ENCODE data around the gene CCDC78. TPM values are rescaled to one million over a fixed set of nuclear protein-coding genes. Genes with fewer than 3 reads are reported as not detected.
A peak's percentile ranks its signal among the peaks of the same experiment; 100 is the strongest.

CCDC78 gene
- total RNA-seq, 1 experiment from 2014 or later: 3.5 TPM

GRCh38 chr16:717450-718245 is 8.6 kb downstream of the CCDC78 start:
- no peaks in the 10 kb centered on the region for H3K9me3 ChIP-seq
- no peak for DNase-seq
- Mint-ChIP-seq H3K36me3 (ENCODE audit: insufficient read depth, unreplicated experiment) (peaks cover 14% of the 10 kb centered on the region), H3K9me3 (ENCODE audit: unreplicated experiment) (no peaks in the 10 kb centered on the region), H3K4me1 (ENCODE audit: low read depth, unreplicated experiment) (peaks cover 3% of the 10 kb centered on the region), H3K4me3 (ENCODE audit: unreplicated experiment) (no peak overlapping the region), H3K27ac (ENCODE audit: unreplicated experiment) (no peak overlapping the region), H3K27me3 (ENCODE audit: insufficient read depth, unreplicated experiment) (no peaks in the 10 kb centered on the region)
- no peaks in the 10 kb centered on the region for H3K27me3 ChIP-seq (replicated peaks; ENCODE audit: control insufficient read depth, insufficient read depth, low read length)
- H3K4me1 ChIP-seq: peaks cover 37% of the 10 kb centered on the region
- TF ChIP-seq, protein P1, sequence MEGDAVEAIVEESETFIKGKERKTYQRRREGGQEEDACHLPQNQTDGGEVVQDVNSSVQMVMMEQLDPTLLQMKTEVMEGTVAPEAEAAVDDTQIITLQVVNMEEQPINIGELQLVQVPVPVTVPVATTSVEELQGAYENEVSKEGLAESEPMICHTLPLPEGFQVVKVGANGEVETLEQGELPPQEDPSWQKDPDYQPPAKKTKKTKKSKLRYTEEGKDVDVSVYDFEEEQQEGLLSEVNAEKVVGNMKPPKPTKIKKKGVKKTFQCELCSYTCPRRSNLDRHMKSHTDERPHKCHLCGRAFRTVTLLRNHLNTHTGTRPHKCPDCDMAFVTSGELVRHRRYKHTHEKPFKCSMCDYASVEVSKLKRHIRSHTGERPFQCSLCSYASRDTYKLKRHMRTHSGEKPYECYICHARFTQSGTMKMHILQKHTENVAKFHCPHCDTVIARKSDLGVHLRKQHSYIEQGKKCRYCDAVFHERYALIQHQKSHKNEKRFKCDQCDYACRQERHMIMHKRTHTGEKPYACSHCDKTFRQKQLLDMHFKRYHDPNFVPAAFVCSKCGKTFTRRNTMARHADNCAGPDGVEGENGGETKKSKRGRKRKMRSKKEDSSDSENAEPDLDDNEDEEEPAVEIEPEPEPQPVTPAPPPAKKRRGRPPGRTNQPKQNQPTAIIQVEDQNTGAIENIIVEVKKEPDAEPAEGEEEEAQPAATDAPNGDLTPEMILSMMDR (IDR thresholded peaks at IDR 0.05; ENCODE audit: insufficient read depth in 1 of 2, low read depth in 1 of 2, low read length in 1 of 2, severe bottlenecking in 1 of 2, unreplicated experiment in 1 of 2): no peak
- no peaks in the 10 kb centered on the region for H3K36me3 ChIP-seq (ENCODE audit: control insufficient read depth, insufficient read depth, low read length)
- ChIA-PET CTCF (no interaction called here), POLR2A (no interaction called here)
- no TSS peak for BruUV-seq (replicated peaks)
- H3K4me3 ChIP-seq (ENCODE audit: low read depth, low read length): no peak overlapping the region
- intact Hi-C loops (cut with micrococcal nuclease; ENCODE audit: unreplicated experiment): loop anchor here (10.0 kb wide), 1 partner anchor 67 kb away; the partner anchor contains the start of genes CHTF18 and RPUSD1

GRCh38 chr16:716768-717325 is 9.4 kb downstream of the CCDC78 start:
- H3K4me3 ChIP-seq (ENCODE audit: low read depth, low read length): no peak overlapping the region

GRCh38 chr16:716200-716568 is 10.1 kb downstream of the CCDC78 start:
- peak overlapping the region; percentile 29 for H3K4me3 ChIP-seq (ENCODE audit: low read depth, low read length)
- intact Hi-C loops (cut with micrococcal nuclease; ENCODE audit: unreplicated experiment): loop anchor here (10.0 kb wide), 1 partner anchor 69 kb away; the partner anchor contains the start of genes CHTF18 and RPUSD1
- H3K36me3 ChIP-seq (ENCODE audit: control insufficient read depth, insufficient read depth, low read length): no peaks in the 10 kb centered on the region
- peaks cover 7% of the 10 kb centered on the region for H3K4me1 Mint-ChIP-seq (ENCODE audit: low read depth, unreplicated experiment)
- peaks cover 30% of the 10 kb centered on the region for H3K4me1 ChIP-seq
- H3K36me3 Mint-ChIP-seq (ENCODE audit: insufficient read depth, unreplicated experiment): peaks cover 17% of the 10 kb centered on the region
- H3K9me3 ChIP-seq: no peaks in the 10 kb centered on the region
- ChIA-PET POLR2A (interaction anchor here (1.1 kb wide), 1 partner anchor 12 kb away, joined by 4 read pairs; no protein-coding TSS in a partner anchor), CTCF (interaction anchor here (0.6 to 1.7 kb wide), 5 partner anchors 9 to 72 kb away, joined by 3 to 10 read pairs (median 5); partner anchors contain the start of genes CHTF18, CIAO3 and WDR24)
- H3K9me3 Mint-ChIP-seq (ENCODE audit: unreplicated experiment): no peaks in the 10 kb centered on the region
- TF ChIP-seq, protein P1 (IDR thresholded peaks at IDR 0.05; ENCODE audit: insufficient read depth in 1 of 2, low read depth in 1 of 2, low read length in 1 of 2, severe bottlenecking in 1 of 2, unreplicated experiment in 1 of 2): no peak
- no peak overlapping the region for H3K27ac Mint-ChIP-seq (ENCODE audit: unreplicated experiment)
- BruUV-seq (replicated peaks): no TSS peak
- H3K4me3 Mint-ChIP-seq (ENCODE audit: unreplicated experiment): peak overlapping the region; percentile 66
- DNase-seq: no peak
- H3K27me3 ChIP-seq (replicated peaks; ENCODE audit: control insufficient read depth, insufficient read depth, low read length): no peaks in the 10 kb centered on the region
- H3K27me3 Mint-ChIP-seq (ENCODE audit: insufficient read depth, unreplicated experiment): no peaks in the 10 kb centered on the region

More at GRCh38 chr16:716768-717325, 9.4 kb downstream of the CCDC78 start:
- Mint-ChIP-seq H3K27me3 (ENCODE audit: insufficient read depth, unreplicated experiment) (no peaks in the 10 kb centered on the region), H3K27ac (ENCODE audit: unreplicated experiment) (no peak overlapping the region), H3K9me3 (ENCODE audit: unreplicated experiment) (no peaks in the 10 kb centered on the region), H3K36me3 (ENCODE audit: insufficient read depth, unreplicated experiment) (peaks cover 17% of the 10 kb centered on the region), H3K4me1 (ENCODE audit: low read depth, unreplicated experiment) (peaks cover 7% of the 10 kb centered on the region), H3K4me3 (ENCODE audit: unreplicated experiment) (peak overlapping the region; percentile 66)
- ChIA-PET CTCF (no interaction called here), POLR2A (interaction anchor here (1.1 kb wide), 1 partner anchor 11 kb away, joined by 4 read pairs; no protein-coding TSS in a partner anchor)
- DNase-seq: no peak
- Histone ChIP-seq H3K36me3 (ENCODE audit: control insufficient read depth, insufficient read depth, low read length) (no peaks in the 10 kb centered on the region), H3K4me1 (peaks cover 34% of the 10 kb centered on the region), H3K27me3 (replicated peaks; ENCODE audit: control insufficient read depth, insufficient read depth, low read length) (no peaks in the 10 kb centered on the region), H3K9me3 (no peaks in the 10 kb centered on the region)
- TF ChIP-seq, protein P1 (IDR thresholded peaks at IDR 0.05; ENCODE audit: insufficient read depth in 1 of 2, low read depth in 1 of 2, low read length in 1 of 2, severe bottlenecking in 1 of 2, unreplicated experiment in 1 of 2): no peak
- no TSS peak for BruUV-seq (replicated peaks)
- intact Hi-C loops (cut with micrococcal nuclease; ENCODE audit: unreplicated experiment): loop anchor here (10.0 kb wide), 1 partner anchor 68 kb away; the partner anchor contains the start of genes CHTF18 and RPUSD1

All from Caco-2 (cell line).